NCI-H1694 (cell line): ENCODE measurements around the gene SIGLEC14.
"Not testable (repeated sequence)": the region's sequence is repeated elsewhere in the genome, so short reads cannot be mapped to it uniquely, and the experiment has no call there.

Source experiments
- DNase-seq: peaks from one replicate; lab custom pipeline; 2025; lab: John Stamatoyannopoulos, UW

Gene SIGLEC14, protein sequence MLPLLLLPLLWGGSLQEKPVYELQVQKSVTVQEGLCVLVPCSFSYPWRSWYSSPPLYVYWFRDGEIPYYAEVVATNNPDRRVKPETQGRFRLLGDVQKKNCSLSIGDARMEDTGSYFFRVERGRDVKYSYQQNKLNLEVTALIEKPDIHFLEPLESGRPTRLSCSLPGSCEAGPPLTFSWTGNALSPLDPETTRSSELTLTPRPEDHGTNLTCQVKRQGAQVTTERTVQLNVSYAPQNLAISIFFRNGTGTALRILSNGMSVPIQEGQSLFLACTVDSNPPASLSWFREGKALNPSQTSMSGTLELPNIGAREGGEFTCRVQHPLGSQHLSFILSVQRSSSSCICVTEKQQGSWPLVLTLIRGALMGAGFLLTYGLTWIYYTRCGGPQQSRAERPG

DNA sequence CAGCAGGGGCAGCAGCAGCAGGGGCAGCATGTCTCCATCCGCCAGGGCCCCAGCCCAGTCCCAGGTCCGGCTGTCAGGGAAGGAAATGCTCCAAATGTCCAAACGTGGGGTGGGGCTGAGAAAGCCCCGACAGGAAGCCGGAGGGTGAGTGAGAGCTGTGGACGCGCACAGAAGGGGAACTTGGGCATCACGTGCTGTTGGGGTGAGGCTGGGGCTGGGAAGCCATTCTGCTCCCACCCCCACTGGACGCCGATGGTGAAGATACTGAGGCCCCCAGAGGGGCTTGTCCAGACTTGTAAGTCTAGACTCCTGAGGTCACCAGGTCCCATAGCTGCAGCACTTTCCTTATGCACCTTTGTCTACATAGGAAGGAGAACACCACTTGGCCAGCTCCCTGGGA is at the start of gene SIGLEC14:
Gene SIGLEC14, minus strand, starts transcription at position 96 of the 400 bp plus-strand sequence. Its CDS starts 66 bp downstream, at position 30.
- not testable (repeated sequence) for DNase-seq

DNA sequence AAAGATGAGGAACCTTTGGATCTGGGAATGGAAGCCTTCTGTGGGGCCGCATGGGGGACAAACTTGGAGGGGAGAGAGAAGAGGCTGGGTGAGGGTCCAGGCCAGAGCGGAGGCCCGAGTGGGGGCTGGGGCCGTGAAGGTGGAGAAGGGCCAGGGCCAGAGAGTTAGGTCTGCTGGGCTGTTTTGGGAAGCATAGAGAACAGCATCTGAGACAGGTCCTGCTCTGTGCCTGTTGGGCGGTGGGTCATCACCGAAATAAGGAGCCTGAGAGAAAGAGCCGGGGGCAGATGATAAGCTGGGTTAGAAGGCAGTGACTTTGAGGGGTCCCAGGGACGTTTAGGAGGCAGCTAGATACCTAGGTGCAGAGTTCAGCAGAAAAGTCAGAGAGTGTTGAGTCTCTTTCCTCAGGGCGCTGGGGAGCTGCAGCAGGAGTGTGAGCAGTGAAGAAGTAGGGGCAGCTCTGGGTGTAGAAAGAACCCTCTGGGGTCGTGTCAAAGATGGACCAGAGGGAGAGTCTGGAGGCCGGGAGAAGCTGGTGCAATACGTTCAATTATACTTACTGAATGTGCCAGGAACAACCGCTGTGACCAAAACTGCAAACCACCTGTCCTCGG is 49.2 kb upstream of the SIGLEC14 start:
- no peak for DNase-seq

DNA sequence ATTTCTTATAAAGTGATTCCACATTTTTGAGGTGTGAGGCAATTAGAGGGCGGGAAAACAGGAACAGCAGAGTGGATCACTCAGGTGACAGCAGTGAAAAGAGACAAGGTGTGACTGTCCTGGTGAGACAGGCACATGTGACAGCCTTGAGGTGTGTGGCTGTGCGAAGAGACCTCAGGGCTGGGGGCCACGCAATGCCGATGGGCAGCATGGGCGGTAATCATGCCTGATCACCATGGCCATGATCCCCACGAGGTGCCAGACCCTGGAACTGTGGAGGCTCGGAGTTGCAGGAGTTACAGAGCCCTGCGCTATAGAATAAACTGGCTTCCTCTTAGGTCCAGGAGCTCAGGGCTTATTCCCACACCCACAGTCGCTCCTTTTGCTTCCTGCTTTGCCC is 48.5 kb upstream of the SIGLEC14 start:
- DNase-seq: no peak

DNA sequence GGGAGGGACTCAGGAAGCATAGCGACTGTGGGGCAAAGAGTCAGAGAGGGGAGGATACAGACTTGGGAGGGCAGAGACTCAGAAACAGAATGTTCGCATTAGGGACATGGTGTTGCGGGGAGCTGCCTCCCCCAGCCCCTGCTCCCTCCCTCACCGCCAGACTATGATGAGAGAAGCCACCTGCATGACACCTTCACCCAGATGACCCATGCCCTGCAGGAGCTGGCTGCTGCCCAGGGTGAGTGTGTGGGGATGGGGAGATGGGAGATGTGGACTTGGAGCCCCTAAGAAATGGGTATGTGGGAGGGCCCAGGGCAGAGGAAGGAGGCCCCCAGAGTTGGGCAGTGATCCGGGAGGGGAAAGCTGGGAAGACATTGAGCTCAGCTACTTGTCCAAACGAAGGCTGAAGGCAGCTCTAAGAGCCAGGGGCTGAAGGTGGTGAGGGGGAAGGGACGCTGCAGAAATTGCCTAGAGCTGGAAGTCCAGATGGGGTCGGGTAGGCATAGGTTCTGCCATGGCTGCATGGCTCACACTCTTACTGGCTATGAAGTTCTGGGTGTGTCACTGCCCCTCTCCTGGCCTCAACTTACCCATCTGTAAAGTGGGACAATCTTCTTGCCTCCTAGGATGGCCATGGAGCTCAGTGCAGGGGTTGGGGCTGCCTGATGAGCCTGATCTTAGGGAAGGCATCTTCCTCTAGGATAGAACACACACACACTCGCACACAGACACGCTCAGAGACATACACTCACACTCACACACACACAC is 47.9 kb upstream of the SIGLEC14 start:
- no peak for DNase-seq

DNA sequence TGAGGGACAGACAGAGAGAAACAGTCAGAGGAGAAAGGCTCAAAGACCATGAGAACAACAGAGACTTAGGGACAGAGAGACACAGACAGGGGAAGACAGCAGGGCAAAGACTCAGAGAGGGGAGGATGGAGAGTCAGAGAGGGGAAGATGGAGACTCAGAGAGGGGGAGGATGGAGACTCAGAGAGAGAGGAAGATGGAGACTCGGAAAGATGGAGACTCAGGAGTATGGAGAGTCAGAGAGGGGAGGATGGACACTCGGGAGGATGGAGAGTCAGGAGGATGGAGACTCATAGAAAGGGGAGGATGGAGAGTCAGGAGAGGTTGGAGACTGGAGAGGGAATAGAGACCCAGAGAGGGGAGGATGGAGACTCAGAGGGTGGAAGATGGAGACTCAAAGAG is 47.2 kb upstream of the SIGLEC14 start:
- no peak for DNase-seq

DNA sequence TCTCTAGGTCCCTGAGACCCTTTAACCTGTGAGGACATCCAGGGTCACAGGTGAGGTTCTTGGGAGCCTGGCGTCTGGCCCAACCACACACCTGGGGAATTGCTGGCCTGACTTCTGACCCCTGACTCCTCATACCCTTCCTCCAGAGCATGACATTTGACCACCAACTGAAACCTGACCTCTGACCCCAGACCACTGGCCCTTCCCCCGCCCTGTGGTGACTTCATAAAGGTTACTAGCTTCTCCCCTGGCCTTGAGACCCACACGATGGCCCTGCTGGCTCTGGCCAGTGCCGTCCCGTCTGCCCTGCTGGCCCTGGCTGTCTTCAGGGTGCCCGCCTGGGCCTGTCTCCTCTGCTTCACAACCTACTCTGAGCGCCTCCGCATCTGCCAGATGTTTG is 46.6 kb upstream of the SIGLEC14 start, which contains the start of gene SPACA6:
Gene SPACA6, plus strand, starts transcription at position 71 of the 400 bp plus-strand sequence. Its CDS starts 197 bp downstream, at position 268.
- no peak for DNase-seq

DNA sequence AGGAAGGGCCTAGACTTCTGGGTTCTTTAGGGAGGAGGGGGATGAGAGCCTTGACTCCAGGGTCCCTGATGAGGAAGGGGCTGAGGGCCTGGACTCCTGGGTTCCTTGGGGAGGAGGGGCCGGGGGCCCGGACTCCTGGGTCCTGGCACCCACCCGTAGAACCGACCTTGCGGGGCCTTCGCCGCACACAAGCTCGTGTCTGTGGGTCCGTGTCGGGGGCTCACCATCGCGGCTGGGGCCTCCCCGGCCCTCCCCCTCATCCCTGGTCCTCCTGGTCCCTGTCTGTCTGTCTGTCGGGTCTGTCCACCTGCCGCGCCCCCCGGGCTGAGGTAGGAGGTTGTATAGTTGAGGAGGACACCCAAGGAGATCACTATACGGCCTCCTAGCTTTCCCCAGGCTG is 45.8 kb upstream of the SIGLEC14 start:
- no peak for DNase-seq

DNA sequence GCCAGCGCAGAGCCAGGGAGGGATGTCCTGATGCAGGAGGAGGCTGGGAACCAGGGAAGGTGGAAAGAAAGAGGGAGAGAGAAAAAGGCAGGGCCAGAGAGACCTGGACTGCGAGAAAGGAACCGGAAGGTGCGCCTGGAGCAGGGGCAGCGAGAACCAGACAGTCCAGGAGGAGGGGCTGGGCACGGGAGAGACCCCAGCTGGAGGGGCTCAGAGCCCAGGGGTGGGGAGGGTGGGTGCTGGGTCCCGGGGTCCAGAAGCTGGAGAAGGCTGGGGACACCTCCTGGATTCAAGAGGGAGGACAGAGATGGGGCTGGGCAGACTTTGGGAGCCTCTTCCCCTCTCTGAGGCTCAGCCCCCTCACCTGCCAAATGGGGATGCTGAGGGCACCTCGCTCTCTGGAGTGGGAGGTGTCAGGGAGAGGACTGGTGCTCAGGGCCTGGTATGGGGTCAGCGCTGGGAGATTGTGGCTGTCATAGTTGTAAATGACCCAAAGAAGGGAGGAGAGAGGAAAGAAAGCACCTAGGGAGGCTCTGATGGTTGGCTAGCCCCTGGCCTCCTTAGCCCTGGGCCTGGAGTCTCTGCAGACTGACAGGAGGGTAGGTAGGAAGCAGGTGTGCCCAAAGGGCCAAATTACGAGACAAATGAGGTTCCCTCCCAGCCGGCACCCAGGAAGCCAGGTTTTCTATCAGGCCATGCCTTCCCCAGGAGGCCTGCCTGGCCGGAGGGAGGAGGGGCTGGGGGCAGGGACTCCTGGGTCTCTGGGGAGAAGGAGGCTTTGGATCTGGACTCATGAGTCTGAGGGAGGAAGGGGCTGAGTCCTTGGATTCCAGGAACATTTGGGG is 45.2 kb upstream of the SIGLEC14 start:
- no peak for DNase-seq

DNA sequence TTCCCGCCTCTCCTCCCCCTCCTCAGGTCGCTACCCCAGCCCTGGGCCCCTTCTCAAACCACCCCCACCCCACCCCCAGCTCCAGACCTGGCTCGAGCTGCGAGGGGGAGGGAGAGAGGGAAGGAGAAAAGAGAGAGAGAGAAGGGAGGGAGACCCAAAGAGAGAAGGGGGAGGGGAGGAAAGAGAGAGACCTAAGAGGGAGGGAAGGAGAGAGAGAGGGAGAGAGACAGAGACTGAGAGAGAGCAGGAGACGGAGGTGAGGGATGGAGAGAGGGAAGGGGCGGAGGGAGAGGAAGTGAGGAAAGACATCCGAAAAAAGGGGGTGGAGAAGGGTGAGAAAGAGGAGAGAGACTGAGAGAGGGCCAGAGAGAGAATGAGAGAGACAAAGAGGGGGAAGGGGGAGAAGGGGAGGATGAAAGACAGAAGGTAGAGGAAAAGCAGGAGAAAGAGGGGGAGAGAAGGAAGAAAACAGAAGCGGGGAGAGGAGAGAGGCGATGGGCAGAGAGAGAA is 44.5 kb upstream of the SIGLEC14 start:
- DNase-seq: no peak

DNA sequence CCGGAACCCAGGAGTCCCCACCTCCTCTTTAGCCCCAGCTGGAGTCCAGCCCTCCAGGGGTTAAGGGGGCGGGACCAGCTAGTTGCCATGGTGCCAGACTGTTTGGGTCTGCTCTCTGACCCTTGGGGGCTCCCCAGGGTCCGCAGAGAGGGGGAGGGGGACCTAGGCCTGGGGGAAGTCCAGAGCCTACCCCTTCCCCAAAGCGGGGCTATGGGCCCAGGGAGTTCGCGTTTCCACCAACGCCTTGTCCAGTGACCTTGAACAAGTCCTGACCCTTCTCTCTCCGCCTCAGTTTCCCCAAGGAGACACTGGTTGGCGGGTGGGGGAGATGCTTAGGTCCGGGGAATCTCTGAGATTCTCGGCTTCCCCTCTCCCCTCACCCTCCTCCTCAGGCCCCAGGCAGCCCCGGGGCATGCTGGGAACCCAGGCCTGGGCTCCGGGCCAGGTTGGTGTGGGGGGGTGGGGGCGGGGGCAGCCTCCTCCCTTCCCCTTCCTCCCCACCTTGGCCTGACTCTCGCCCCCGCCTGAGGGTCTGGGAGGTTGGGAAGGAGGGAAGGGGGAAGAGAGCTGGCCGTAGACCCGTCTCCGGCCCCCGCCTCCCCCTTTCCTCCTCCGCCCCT is 43.9 kb upstream of the SIGLEC14 start:
- DNase-seq: peak; percentile 29

DNA sequence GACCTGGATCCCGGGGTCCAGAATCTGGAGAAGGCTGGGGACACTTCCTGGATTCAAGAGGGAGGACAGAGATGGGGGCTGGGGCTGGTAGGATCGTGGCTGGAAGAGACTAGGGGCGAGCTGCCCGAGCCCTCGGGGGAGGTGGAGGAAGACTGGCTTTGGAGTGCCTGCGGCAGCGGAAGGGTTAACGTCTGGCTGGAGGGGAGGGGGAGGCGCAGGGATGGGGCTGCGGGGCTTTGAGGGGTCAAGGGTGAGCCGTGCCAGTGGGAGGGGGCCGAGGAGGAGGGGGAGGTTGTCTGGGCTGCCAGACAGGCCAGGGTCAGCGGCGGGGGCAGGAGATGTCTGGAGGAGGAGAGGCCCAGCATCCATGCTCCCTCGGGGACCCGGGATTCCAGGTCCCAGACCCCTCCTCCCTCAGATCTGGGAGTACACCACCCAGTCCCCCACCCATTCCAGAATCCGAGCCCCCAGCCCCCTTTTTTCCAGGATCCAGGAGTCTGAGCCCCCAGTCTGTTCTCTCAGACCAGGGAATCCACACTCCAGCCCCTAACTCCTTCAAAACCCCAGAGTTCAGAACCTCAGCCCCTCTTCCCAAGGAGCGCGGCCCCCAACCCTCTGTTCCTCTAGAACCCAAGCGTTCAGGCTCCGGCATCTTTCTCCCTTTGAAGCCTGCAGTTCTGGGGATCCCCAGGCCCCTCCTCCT is 43.3 kb upstream of the SIGLEC14 start:
- DNase-seq: no peak

DNA sequence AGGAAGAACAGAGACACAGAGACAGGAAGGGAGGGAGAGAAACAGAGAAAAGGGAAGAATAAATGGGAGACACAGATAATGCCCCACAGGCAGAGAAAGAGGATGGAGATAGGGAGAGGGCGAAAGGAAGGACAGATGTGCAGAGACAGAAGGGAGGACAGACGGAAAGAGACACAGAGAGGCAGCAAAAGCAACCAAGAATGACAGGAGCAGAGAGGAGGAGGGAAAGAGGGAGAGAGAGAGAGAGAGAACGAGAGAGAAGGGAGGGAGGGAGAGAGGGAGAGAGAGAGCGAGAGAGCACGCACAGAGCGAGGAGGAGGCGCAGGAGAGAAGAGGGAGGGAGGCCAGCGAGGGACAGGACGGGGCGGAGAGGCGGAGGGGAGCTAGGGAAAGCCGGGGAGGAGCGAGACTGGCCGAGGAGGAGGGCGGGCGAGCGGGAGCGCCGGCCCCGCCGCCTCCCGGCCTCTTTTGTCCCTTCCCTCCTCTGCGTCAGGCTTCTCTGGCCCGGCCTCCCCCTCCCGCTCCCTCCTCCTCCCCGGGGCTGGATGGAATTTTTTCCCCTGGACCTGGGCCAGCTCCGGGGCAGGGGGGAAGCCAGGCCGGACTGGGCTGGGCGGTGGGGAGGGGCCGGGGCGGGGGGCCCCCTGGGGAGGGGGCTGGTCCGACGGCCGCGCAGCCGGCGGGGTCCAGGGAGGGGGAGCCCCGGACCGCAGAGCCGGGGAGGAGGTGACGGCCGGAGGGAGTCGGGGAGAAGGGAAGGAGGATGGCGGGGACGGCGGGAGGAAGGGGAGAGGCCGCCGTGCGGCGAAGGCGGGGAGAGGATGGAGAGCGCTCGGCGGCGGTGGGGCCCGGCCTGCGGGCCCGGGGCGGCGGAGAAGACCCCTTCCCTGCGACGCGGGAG is 42.3 kb upstream of the SIGLEC14 start:
- peak; percentile 69 for DNase-seq

DNA sequence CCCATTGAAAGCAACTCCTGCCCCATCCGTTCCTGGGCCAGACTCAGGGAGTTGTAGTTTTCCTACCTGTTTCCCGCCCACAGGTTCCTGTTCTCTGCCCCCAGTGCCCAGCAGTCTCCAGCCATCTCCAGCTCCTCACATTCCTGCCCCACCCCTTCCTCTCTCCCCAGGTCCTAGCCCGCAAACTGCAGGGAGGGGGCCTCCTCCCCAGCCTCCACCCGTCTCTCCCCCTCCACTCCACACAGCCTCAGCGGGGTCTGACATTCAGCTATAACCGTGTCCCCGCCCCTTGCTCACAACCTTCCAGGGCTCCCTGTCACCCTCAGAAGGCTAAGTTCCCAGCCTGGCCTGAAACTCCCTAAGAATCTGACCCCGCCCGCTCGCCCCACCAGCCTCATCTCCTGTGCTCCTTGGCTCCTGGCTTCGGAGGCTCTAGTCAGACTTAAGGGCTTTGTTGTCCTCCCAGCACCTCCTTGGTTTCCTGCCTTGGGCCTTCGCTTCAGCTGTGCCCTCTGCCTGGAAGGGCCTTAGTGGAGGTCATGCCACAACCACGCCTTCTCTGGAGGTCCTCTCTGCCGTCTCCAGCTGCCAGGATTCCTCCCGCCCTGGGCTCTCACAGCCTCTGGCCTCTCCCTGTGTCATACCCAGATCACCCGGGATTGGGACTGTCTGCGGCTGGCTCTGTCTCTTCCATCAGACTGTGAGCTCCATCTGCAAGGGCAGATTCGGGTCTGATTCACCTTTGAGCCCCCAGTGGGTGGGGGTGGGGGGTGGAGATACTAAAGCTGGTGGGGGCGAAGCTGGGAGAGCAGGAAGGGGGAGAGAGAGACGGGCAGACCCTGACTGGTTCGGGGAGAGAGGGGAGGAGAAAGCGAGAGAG is 41.4 kb upstream of the SIGLEC14 start:
- DNase-seq: peak; percentile 37

DNA sequence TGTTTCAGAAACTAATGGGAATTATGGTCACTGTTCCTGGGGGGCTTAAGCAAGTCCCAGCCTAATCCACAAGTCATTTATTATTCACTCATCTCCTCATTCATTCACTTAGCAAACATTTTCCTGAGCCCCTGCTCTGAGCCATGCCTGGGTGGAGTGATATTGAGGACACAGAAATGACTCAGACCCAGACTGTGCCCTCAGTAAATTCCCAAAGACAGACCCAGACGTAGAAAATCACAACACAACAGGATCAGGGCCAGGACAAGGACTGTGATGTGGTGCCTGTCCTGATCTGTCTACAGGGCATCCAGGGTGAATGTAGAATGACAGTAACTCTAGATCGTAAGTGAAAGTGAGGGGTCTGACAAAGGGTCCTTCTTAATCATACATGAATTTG is 39.5 kb upstream of the SIGLEC14 start:
- no peak for DNase-seq

DNA sequence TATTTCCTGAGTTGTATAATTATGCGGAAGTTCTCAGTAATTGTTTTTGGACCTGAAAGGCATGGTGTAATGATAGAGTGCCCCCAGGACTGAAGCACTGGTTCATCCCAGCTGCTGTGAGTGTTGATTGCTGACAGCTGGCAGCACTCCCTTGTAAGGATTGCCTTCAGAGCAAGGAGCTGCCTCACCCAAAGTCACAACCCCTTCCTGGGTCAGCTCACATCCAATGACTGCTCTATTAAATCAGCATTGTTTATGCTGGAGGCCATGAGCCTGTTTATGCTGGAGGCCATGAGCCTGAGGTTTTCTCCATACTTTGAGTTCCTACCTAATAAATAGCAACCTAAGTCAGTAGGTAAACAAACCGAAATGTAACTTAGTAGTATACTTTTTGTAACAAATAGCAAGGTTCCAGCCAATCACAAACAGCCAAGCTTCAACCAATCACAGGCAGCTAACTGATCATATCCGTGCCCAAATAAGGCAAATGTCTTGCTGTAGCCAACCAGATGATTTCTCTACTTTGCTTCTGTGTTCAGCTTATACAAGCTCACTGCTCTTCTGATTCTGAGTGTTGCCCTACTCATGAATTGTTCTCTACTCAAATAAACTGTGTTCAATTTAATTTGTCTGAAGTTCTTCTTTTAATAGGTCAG is 34.8 kb upstream of the SIGLEC14 start:
- DNase-seq: no peak

DNA sequence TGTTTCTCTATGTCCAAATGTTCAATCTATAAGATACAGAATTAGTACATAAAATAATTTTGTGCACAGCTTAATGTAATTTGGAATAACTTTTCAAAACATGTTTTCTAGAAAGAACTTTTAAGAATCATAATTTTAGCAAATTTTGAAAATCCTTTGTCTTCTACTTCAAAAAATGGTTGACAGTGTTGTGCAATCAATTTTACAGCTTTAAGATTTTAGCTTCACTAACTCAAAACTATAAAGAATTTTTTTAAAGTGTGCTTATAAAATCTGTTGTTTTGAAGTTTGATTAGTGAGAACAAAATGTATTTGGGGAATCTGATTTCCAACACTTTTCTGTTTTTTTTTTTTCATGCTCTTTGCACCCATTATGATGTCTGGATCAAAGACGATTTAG is 33.8 kb upstream of the SIGLEC14 start:
- no peak for DNase-seq

DNA sequence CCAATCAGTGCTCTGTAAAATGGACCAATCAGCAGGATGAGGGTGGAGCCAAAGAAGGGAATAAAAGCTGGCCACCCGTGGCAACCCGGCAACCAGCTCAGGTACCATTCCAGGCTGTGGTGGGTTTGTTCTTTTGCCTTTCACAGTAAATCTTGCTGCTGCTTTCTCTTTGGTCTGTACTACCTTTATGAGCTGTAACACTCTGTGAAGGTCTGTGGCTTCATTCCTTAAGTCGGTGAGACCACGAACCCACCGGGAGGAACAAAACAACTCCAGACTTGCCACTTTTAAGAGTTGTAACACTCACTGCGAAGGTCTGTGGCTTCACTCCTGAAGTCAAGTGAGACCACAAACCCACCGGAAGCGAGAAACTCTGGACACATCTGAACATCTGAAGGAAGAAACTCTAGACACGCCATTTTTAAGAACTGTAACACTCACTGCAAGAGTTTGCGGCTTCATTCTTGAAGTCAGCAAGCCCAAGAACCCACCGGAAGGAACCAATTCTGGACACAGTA is 30.0 kb upstream of the SIGLEC14 start:
- no peak for DNase-seq
